T-helper 2 cell treated with Interferon-gamma antibody and Interleukin-4, amounts not matched to agents 100 ng/mL and 5 ng/mL, for 36 hours (primary cell): ENCODE results near the gene TSPEAR. TPM values are rescaled to one million over a fixed set of nuclear protein-coding genes. Genes with fewer than 3 reads are reported as not detected.
"Not testable (repeated sequence)": the region's sequence is repeated elsewhere in the genome, so short reads cannot be mapped to it uniquely, and the experiment has no call there.

Source experiments
- intact Hi-C: fragments of 100-400 bp; cut with micrococcal nuclease; formaldehyde crosslinking; loops from one replicate; pipeline ENCODE4 v1.15.1; 2023
- total RNA-seq: library from RNA; stranded (reverse); gene quantifications from 2 replicates; pipeline ENCODE4 v1.2.3, GENCODE V29; 2022

Gene TSPEAR
- total RNA-seq, 1 donor from 2014 or later = not detected

DNA sequence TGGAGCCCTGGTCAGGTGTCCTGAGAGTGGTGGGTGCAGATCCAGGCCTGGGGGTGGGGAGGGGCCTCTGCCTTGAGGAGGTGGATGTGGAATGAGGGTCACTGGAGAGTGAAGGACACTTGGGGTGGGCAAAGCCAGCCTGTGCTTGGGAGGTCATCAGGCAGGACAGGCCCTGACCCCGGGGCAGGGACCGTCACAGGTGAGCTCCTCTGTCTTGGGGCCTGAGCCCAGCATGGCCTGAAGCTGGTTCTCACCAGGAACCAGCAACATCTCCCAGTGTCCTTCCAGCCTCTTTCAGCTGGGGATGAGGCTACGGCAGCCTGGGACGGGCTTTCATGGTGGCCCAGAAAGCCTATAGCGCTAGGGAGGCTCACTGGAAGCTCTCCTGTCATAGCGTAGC, 159.2 kb downstream of the TSPEAR start:
- intact Hi-C loops = no loop called here

DNA sequence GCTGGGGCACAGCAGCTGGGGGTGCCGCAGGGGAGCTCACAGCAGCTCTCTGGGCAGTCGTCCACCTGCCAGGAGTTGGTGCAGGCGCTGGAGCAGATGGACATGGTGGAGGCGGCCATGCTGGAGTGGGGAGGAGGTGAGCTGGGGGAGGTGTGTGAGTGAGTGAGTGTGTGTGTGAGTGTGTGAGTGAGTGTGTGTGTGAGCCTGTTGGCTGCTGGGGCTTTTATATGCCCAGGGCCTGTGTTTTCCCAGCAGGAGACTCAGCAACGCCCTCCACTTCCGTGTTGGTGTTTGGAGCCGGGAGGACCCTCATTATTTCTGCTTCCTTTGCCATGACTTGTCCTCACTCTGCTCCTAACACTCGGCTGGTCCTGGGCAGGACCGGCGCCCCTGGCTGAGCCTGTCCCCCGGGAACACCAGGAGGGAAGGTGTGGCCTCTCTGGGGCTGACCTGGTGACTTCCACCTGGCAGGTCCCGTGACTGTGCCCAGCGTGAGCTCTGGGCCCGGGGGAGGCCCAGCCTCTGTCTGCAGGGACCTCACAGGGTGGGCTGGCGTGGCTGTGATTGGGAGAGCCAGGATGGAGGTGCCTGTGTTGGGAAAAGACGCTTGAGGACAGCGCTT, 159.9 kb downstream of the TSPEAR start, which contains the start of gene KRTAP10-2:
Gene KRTAP10-2 (minus strand): TSS at position 166 of the 622 bp plus-strand sequence. CDS start 47 bp downstream, at position 119.
- intact Hi-C loops = no loop called here

DNA sequence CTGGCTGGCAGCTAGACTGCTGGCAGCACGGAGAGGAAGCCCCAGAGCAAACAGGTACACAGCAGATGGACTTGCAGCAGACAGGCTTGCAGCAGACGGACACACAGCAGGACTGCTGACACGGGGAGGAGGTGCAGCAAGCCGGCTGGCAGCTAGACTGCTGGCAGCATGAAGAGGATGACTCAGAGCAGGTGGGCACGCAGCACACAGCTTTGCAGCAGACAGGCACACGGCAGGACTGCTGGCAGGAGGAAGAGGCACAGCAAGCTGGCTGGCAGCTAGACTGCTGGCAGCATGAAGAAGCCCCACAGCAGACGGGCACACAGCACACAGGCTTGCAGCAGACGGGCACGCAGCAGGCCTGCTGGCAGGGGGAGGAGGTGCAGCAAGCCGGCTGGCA, 160.6 kb downstream of the TSPEAR start:
- intact Hi-C loops = no loop called here

DNA sequence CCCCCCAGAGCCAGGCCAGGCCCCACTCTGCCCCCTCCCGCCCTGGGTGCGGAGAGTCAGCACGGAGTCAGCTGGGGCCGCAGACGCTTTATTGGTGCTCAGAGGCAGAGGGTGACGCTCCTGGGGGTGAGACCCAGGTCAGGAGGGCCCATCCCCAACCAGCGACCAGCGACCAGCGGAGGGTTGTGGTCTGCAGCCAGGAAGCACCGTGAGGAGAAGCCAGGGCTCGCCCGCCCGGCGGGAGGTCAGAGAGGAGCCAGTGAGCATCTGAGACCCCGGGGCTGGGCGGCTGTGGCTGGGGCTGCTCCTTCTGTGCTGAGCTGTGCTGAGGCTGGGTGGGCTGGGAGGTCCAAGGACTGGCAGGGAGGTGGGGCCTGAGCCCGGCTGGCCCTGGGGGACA, 161.1 kb downstream of the TSPEAR start:
- intact Hi-C loops = not testable (repeated sequence)

DNA sequence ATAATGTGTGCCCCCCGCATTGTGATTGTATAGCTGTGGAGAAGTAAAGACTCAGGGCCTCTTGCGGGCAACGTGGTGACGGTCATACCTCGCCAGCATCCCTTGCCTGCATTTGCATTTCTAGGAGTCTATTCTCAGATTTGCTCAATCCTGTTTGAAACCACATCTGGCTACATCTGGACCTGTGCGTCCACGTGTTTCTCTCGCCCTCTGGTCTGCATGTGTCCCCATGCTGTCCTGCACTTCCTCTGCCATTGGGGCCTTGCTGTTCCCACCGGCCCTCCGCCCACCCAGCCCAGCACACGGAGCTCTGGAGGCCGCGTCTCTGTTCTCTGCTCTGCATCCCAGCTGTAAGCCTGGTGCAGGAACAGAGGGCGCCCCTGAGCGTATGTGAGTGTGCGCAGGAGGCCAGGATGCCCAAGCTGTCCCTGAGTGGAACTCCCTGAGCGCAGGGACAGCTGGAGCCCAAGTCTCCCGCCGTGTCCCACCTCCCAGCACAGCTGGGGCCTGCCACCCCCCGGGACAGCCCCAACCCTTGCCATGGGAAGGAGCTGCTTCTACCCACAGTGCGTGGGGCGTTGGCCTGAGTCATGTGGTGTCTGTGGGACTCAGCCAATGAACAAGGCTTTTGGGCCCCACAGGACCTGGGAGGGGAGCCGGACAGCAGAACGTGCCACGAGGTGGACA, 161.7 kb downstream of the TSPEAR start:
- intact Hi-C loops = no loop called here

DNA sequence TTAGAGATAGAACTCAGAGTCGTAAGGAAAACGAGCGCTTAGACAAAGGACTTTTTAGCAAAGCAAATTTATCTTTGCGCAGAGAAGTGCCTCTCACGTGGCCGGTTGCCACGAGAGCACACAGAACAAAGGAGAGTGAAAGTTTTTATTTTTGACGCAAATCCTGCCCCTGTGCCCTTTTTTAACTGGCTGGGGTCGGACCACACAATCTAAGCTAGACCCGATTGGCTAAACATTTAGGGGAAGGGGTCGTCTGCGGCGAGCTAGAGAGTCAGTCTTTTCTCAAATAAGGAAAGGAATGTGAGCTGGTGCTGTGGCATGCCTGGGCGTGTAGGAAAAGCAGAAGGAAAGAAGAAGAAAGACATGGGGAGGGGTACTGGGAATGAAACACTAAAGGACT, 162.4 kb downstream of the TSPEAR start:
- intact Hi-C loops = no loop called here

DNA sequence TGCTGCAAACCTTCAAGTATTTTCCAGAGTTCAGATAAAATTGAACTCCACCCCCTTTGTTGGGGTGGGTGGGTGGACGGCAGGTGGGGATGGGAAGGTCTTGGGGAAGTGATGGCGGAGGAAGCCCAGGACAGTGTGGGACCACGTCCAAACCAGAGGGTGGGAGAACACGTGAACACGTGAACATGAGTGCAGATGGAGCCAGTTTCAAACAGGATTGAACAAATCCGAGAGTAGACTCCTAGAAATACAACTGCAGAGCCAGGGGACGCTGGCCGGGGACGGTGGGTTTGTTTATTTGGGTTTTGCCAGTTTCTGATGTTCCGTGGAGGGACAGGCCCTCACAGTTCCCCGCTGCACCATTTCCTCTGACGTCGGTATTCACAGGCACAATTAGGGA, 163.0 kb downstream of the TSPEAR start:
- intact Hi-C loops = no loop called here

DNA sequence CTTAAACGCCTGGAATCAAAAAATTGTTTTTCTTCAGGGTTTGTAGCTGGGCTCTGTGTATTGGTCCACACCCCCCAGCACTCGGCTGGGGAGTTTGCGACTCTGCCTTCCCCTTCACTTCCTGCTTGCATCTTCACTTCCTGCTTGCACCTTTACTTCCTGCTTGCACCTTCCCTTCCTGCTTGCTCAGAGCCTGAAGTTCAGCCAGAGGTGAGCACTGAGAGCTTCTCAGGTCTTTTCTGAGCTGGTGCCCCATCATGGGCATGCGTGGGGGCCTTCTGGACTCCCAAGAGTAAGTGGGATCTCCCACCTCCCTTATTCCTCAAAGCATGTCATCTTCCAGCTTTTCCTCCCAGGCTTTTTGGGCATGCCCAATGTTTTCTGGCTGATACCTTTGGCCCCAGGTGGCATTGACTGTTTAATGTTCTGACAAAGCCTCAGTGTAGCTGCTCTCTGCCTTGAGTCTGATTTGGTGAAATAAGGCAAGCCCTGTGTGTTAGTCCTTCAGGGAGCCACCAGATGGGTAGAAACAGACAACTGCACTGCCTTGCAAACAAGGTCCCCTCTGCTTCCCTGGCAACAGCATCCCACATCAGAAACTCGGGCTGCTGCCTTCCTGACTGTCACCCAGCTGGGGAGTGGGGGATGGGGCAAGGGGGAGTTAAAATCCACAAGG, 163.6 kb downstream of the TSPEAR start:
- intact Hi-C loops = no loop called here

DNA sequence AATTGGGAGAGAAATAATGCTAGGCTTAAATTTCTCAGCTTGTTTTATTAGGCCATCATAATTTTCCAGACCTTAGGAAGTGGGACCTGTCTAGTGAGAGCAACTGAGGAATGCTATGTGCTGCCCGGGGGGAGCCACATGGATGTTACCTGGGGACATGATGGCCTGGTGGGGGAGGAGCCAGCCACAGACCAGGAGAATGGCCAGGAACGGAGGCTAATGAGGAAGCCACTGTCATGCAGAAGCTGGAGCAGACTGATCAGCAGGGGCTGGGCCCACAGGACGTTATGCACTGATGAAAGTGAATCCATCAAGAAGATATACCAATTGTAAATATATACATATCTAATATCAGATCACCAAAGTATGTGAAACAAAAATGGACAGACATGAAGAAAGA, 166.8 kb downstream of the TSPEAR start:
- intact Hi-C loops = no loop called here

DNA sequence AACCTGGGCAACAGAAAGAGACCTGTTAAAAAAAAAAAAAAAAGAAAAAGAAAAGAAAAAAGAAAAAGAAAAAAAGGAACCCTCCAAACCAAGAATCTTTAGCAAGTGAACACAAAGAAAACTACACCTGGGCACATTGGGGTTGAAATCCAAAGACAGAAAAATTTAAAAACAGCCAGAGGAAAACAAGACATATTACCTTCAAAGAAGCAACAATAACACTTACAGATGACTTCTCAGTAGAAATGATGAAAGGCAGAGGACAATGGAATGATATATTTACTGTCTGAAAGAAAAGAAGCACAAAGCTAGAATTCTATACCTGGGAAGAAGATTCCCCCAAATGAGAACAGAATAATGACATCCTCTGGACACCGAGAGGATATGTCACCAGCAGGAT, 168.7 kb downstream of the TSPEAR start:
- intact Hi-C loops = no loop called here

GRCh38 chr21:44540741-44541288, 170.6 kb downstream of the TSPEAR start:
- intact Hi-C loops = no loop called here

DNA sequence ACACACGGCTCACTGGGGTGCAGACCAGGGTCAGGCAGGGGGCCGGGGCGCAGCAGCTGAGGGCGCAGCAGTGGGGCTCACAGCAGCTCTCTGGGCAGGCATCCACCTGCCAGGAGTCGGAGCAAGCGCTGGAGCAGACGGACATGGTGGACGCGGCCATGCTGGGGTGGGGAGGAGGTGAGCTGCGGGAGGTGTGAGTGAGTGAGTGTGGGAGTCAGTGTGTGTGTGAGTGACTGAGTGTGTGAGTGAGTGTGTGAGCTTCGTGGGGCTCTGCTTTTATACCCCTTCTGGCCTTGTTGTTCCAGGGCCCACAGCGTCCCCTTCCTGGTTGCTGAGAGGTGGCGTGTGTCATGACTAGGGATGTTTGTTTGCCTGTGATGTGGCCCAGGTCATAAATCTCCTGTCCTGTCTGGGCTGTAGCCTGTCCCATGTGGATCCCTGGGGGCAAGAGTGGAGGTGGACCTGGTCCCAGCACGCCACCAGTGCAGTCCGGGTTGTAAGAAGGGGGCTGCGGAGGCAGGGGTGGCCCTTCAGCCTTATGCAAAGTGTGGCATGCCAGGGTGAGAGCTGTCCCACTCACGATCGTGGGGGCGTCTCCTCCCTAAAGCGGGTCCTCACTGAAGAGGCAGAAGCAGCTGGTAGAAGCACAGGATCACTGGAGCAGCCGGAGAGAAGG, 171.2 kb downstream of the TSPEAR start, which contains the start of gene KRTAP10-1:
Gene KRTAP10-1 (minus strand): TSS at position 205 of the 676 bp plus-strand sequence. CDS start 45 bp downstream, at position 160.
- intact Hi-C loops = no loop called here

GRCh38 chr21:44539046-44539445, 172.3 kb downstream of the TSPEAR start:
- intact Hi-C loops = no loop called here

- intact Hi-C loops = no loop called here
Measured at GRCh38 chr21:44537930-44538911, 173.2 kb downstream of the TSPEAR start.

GRCh38 chr21:44535963-44536362, 175.4 kb downstream of the TSPEAR start:
- intact Hi-C loops = no loop called here

DNA sequence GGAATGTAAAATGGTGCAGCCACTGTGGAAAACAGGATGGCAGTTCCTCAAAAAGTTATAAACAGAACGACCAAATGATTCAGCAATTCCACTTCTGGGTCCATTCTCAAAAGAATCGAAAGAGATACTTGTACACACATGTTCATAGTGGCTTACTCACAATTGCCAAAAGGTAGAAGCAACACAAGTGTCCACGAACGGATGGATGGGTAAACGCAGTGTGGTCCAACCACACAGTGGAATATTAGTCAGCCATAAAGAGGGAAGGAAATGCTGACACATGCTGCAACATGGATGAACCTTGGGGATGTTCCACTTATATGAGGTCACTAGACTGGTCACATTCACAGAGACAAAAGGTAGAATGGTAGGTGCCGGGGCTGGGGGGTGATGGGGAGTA, 176.7 kb downstream of the TSPEAR start:
- intact Hi-C loops = no loop called here

DNA sequence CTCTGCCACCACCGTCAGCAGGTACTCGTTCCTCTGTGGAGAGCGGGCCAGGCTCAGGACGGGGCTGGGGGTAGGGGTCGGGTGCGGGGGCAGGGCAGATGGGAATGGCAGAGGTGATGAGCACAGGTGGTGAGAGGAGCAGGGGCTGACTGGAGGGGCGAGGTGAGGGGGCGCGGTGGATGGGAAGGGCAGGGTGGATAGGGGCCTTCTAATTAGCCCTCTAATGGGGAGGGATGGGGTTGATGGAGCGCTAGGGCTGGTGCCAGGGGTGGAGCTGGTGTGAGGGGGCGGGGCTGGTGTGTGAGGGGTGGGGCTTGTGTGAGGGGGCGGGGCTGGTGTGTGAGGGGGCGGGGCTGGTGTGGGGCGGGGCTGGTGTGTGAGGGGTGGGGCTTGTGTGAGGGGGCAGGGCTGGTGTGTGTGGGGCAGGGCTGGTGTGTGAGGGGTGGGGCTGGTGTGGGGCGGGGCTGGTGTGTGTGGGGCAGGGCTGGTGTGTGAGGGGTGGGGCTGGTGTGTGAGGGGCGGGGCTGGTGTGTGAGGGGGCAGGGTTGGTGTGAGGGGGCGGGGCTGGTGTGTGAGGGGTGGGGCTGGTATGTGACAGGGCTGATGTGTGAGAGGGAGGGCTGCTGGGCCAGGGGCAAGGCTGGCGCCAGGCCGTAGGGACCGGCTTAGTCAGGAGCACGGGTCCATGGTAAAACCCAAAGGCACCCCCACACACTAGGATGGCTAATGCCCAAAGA, 177.3 kb downstream of the TSPEAR start:
- intact Hi-C loops = no loop called here

DNA sequence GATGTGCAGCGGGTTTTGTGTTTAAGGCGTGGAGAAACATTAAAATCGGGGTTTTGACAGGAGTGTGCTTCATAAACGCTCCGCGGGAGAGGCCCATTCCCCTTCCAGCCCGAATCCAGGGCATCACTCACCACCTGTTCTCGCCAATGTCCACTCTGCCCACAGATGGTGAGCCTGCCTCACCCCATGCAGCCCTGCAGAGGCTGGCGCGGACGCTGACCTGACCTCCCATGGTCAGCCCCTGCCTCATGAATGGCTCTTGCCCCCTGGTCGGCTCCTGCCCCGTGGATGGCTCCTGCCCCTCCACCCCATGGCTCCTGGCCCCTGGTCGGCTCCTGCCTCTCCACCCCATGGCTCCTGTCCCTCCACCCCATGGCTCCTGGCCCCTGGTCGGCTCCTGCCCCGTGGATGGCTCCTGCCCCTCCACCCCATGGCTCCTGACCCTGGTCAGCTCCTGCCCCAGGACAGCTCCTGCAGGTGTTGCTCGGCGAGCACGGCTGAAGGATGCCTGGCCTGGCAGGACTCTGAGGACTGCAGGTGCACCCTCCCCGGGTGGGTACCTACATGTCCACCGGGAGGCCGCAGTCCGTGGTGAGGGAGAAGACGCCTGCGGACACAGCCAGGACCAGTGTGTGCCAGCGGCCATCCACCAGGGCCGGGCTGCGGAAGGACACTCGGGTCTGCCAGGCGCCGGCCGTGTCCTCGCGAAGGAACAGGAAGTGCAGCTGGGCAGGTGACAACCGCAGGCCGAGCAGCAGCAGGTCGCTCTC, 178.1 kb downstream of the TSPEAR start:
- intact Hi-C loops = no loop called here

DNA sequence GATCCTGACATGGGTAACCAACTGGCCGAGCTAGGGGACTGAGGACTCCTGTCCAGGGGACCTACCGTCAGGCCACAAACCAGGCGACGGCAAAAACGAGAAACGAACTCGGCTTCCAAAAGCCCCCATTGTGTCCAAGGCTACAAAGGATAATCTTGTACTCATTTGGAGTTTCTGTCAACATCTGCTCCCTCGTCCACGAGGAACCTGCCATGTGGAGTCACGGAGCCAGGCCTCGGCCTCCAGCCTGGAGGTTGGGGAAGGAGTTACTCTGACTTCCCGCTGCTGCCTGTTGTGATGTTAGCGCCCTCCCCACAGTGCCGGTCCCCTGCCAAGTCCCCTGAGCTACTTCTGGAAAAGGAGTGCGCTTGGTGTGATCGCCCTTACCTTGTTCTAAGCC, 178.7 kb downstream of the TSPEAR start:
- intact Hi-C loops = no loop called here
